GM21381 (cell line): Measurements from ENCODE around the gene LDAH.

Experiments
- ATAC-seq: cut with Tn5 transposase; IDR thresholded peaks from one replicate; pipeline ENCODE4 v1.9.1; 2021; ENCODE audit warnings: mild to moderate bottlenecking, moderate library complexity; ENCODE audit not compliant: unreplicated experiment

Gene LDAH

DNA sequence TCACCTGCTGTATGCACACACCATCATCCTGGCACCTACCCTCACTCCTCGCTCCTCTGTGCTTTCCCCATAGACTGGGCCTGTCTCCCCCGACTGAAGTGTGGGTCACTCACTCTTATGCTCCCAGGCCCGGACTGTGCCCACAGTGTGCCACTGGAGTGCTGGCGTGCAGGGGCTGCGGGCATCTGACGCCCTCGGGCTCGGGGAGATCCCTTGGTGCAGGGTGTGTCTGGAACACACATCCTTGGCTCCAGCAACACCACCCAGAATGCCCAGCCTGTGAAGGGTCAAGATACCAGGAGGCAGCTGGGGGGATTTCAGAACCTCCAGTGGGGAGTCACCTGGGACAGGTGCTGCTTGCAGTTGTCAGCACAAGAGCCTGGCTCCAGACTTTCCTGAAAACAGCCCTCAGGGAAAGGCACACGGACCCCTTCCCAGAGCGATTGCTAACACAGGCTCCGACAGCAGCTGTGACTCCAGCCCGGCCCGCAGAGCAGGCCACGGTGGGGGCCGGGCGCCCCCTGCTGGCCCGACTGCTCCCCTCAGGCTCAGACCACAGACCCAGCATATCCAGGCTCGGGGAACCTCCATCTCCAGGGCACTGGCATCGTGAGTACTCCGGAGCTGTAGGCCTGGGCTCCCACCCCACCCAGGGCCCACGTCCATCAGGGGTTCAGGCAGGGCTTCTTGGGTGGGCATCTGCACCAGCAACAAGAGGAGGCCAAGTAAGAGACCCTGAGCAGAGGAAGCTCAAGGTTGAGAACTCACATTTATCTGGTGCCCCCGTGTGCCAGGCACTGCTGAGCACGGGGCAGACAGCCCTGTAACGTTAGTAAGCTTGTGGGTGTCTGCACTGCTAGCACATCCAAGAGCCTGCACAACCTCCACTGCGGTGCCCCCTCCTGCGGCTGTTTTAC is 180.6 kb downstream of the LDAH start:
- peak; percentile 96 for ATAC-seq

DNA sequence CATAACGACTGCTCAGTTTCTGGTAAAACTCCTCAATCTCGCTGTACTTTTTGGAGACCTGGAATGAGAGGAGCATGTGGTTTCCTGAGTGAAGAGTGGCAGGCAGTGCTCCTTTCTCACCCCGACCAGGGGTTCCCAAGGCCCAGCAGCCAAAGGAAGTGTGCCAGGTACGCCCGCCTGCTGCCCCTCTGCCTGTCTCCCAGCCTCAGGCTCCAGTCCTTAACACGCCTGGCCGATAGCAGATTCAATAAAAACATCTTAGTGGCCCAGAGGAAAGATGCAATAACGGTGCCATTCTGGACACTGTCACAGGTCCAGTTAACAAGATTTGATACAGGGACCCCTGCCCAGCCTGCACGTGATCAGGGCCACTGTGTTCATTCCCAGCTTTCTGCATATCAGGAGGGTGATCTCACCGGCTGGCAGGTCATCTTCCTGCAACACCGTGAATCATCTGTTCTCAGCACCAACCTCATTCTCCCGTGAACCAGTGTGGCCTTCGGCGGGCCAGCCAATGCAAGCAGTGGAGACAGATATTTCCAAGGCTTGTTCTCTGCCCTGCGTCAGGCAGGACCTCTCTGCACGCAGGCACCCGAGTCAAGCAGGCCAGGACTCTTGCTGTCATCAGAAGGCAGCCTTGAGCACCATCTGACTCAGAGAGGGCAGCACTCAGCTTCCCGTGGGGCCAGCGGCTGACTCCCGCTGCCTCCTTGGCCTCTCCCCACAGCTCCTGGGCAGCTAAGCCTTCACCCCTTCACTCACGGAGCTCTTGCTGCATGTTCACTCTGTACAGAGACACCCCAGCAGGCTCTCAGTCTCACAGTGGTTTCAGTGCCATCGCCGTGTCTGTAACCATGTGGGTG is 181.5 kb downstream of the LDAH start:
- no peak for ATAC-seq

DNA sequence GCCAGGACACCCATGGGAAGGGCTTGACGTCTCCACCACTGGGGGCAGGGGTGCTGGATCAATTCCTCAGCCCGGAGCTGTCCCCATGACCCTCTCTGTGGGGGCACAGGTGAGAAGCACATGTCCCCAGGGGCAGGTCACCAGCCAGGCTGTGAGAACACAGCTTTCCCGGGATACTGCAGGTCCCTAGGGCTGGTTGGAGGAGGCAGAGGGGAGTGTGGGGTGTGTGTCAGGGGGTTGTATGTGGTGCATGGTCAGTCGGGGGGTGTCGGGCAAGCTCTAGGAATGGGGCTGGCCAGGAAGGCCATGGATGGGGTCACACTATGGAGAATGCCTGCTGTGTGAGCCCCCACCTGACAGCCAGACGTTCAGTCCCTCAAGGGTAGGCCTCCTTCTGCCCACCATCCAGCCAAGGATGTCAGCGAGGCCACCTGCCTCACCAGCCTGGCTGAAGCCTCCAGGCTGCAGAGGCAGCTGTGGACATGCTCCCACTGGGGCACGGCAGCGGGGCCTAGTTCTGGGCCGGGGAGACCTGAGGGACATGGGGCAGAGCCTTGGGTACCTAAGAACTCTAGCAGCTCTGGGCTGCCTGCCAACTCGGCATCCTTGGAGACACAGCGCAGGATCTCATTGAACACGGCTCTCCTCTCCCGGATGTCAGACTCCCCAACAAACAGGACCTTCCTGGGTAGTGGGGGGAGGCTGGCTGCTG is 182.3 kb downstream of the LDAH start:
- no peak for ATAC-seq

DNA sequence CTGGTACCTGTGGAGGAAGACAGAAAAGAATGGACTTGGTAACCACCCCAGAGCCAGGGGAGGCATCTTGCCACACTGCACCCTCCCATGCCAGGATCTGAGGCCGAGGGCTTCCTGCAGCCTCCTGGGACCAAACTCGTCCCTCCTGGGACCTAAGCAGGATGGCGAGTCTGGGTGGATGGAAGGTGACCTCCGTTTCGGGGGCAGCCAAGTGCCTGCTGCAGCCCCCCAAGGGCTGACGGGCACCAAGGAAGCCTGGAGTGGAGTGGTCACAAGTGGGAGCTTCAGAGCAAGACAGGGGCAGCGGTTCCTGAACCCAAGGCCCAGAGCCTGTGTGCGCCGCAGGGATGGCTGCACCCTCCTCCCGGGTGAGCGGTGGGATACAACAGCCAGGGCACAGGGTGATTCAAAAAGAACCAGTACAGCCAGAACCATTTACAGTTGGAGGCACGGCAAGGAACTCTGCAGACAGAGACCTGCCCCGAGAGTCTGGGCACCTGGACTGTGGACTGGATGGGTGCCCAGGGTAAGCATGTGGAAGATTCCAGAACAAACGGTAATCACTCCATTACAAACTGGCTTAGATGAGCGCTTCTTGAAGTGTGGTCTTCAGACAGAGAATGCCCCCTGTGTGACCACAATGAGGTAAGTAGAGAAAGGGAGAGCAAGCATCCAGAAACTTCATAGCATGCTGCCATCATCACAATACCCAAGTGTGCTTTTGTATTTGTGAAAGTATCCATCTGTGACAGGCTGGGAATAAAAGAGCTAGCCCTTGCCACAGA is 184.1 kb downstream of the LDAH start:
- no peak for ATAC-seq

DNA sequence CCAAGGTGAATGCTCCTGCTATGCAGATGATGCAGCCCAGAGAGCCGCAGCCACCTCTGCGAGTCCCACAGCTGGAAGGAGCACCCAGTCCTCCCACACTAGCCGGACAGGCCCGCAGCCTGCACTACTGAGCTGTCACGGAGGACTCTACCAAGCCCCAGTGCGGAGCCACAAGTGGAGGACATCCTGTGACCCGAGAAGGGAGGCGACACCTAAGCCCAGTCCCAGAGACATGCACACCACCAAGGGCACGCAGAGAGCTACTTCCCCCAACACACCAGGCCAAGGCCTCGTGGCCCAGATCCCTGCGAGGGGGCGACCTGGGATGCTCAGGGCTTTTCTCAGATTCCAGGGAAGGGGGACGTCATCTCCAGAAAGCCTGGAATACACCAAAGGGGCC is 184.9 kb downstream of the LDAH start:
- ATAC-seq, result no peak

DNA sequence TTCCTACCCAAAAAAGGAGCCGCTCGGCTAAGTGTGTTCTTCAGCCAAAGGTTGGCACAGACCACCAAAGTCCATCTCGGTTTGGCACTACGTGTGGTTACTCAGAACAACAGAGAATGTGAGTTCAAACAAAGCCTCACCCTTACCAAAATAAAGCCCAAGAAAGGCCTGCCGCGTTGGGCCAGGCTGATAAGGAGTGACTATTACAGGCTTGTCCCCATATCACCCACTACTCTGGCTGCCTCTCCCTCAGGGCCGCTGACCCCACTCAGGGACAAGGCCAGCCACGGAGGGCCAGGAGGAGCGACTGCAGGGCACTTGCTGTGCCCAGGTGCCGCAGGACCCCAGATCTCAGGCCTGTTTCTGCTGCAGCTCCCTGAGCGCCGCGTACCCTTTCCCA is 185.8 kb downstream of the LDAH start:
- no peak for ATAC-seq

DNA sequence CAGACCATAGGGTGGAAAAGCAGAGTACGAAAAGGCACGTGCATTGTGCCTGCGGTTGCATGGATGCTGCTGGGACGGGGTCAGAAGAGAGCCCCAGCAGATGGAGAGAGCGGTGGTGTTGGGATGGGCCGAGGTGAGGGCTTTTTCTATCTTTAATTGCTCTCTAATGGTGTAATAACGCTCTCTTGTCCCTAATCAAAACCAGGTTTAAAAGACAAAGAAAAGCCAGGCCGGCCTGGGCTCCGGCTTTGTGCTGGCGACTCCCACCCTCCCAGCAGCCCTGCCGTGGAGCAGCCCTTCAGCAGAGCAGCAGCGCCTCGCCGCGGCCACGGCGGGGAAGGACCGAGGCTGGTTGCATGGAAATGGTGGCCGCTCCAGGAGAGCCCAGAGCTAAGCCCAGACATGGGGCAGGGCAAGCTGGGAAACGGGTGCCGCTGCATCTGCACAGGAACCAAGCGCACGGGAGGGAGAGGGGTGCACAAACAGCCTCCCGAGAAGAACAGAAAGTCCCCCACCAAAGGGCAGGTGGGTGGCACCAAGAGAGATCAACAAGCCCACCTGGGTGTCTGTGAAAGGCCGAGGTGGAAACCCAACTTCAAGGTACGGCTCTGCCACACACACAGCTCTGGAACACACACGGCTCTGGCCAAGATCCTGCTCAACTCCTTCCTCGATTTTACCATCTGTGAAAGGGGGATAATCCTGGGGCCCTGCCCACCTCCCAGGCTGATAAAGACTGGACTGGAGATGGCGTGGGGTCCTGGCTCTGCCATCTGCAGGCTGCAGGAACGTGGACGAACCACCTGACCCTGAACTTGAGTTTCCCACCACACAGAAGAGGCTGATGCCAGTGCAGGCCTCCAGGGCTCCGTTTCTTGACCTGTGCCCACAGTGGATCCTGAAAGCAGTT is 187.0 kb downstream of the LDAH start:
- peak; percentile 87 for ATAC-seq

DNA sequence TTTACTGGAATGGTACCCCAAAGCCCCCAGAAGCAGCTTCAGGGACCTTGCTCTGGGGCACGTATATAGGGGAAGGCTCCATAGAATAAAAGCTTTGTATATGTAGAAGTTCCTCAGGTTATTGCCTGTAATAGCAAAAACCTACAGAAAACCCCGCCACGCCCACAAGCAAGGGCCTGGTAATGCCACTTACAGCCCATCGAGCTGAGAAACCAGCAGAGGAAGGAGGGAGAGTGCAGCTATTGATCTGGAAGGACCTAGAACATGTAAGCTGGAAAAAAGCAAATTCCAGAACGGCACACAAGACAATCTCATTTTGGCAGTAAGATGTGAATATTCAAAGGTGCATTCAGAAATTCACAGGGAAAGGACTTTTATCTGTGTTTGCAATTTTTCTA is 187.8 kb downstream of the LDAH start:
- ATAC-seq, result no peak

DNA sequence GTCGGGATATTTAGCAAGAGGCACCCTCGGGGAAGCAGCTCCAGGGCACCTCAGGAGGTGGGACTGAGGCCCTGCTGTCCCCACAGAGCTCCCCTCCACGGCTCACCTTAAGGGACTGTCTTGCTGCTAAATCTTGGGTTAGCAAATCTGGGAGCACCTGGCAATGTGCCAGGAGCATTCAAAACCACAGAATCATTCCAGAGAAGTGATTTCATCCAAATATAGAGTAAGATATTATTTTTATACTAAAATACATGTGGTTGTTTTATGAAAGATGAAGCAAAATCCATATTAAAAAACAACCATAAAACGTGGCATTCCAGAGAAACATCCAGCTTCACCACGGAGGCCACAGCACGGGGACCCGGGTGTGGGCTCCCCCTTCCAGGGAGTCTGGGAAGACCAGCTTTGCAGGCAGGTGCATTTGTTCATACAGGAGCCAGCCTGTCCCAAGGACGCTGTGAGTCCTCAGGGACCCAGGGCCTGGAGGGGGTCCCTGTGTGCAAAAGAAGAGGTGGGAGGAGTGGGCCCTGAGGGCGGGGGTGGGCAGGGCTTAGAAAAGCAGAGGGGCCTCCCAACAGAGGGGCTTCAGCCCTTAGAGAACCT is 188.3 kb downstream of the LDAH start:
- no peak for ATAC-seq
